NCI-H2171 treated with DMSO at 0.1 percent for 48 hours (cell line): Measurements from ENCODE around the gene ASTN1.

Experiments used
- DNase-seq: peaks from one replicate; lab custom pipeline; 2025; lab: John Stamatoyannopoulos, UW

Gene ASTN1

GRCh38 chr1:176837708-176838107 is 326.8 kb downstream of the ASTN1 start:
- DNase-seq = no peak

- DNase-seq = no peak
These were observed 333.4 kb downstream of the ASTN1 start for GRCh38 chr1:176831150-176831549.

- no peak for DNase-seq
These were observed 335.3 kb downstream of the ASTN1 start for GRCh38 chr1:176829261-176829660.

GRCh38 chr1:176826265-176826664 is 338.2 kb downstream of the ASTN1 start:
- peak; percentile 65 for DNase-seq

GRCh38 chr1:176820391-176821031 is 344.0 kb downstream of the ASTN1 start:
- no peak for DNase-seq

- DNase-seq = no peak
These were observed 348.3 kb downstream of the ASTN1 start for GRCh38 chr1:176816232-176816631.

GRCh38 chr1:176815621-176816020 is 348.9 kb downstream of the ASTN1 start:
- DNase-seq = no peak

- no peak for DNase-seq
These were observed 352.8 kb downstream of the ASTN1 start for GRCh38 chr1:176811511-176812288.

- DNase-seq = no peak
These were observed 355.2 kb downstream of the ASTN1 start for GRCh38 chr1:176809292-176809691.
